GM11168 (cell line): Measurements from ENCODE around the gene MTPN.

Source experiments
- in situ Hi-C: fragments of 300-500 bp; cut with MboI; formaldehyde crosslinking; loops from one replicate; pipeline ENCODE4 v1.12.0; 2022; ENCODE audit warnings: low sequenced_read_pairs; ENCODE audit not compliant: unreplicated experiment

MTPN gene

GRCh38 chr7:135991322-135991721, 14.2 kb upstream of the MTPN start:
- in situ Hi-C loops = no loop called here

- in situ Hi-C loops = no loop called here
These were observed 13.1 kb upstream of the MTPN start for GRCh38 chr7:135990258-135990657.

- in situ Hi-C loops = no loop called here
These were observed 4.9 kb upstream of the MTPN start for GRCh38 chr7:135981958-135982646.

- in situ Hi-C loops = no loop called here
These were observed 3.6 kb upstream of the MTPN start for GRCh38 chr7:135980665-135981180.

GRCh38 chr7:135980012-135980551, 2.9 kb upstream of the MTPN start:
- in situ Hi-C loops = no loop called here

GRCh38 chr7:135979471-135980011, 2.4 kb upstream of the MTPN start:
- in situ Hi-C loops = no loop called here

GRCh38 chr7:135978624-135979023, 1.5 kb upstream of the MTPN start:
- in situ Hi-C loops = no loop called here

- in situ Hi-C loops = no loop called here
These were observed 545 bp upstream of the MTPN start for GRCh38 chr7:135977742-135978066.

GRCh38 chr7:135976312-135977006, 700 bp downstream of the MTPN start:
- in situ Hi-C loops = no loop called here

GRCh38 chr7:135975166-135975565, 2.0 kb downstream of the MTPN start:
- in situ Hi-C loops = no loop called here

- in situ Hi-C loops = no loop called here
These were observed 2.5 kb downstream of the MTPN start for GRCh38 chr7:135974667-135975066.

- in situ Hi-C loops = no loop called here
These were observed 5.8 kb downstream of the MTPN start for GRCh38 chr7:135971366-135971725.

- in situ Hi-C loops = no loop called here
These were observed 6.3 kb downstream of the MTPN start for GRCh38 chr7:135970682-135971365.

- in situ Hi-C loops = no loop called here
These were observed 7.1 kb downstream of the MTPN start for GRCh38 chr7:135970045-135970444.

GRCh38 chr7:135966341-135967043, 10.7 kb downstream of the MTPN start:
- in situ Hi-C loops = no loop called here

GRCh38 chr7:135965602-135966001, 11.6 kb downstream of the MTPN start:
- in situ Hi-C loops = no loop called here

- in situ Hi-C loops = no loop called here
These were observed 12.4 kb downstream of the MTPN start for GRCh38 chr7:135964791-135965190.

GRCh38 chr7:135964274-135964673, 12.9 kb downstream of the MTPN start:
- in situ Hi-C loops = no loop called here

- in situ Hi-C loops = no loop called here
These were observed 14.4 kb downstream of the MTPN start for GRCh38 chr7:135962802-135963201.

GRCh38 chr7:135960709-135961451, 16.3 kb downstream of the MTPN start:
- in situ Hi-C loops = no loop called here
